ENCODE data around the gene MFSD2A.
"Not testable (repeated sequence)": the region's sequence is repeated elsewhere in the genome, so short reads cannot be mapped to it uniquely, and the experiment has no call there.

Gene MFSD2A

GRCh38 chr1:39954870-39955546 lies at the start of gene MFSD2A:
MFSD2A (plus strand) TSS chr1:39955145; CDS start chr1:39955293, 148 bp downstream.
- DNase-seq (ENCODE audit: low read depth in 2 of 3, low spot score in 2 of 3), result peak; percentile 82 to 87 (median 82)

- DNase-seq (ENCODE audit: low read depth in 2 of 3, low spot score in 2 of 3), result no peak
Measured at GRCh38 chr1:39905172-39905571, 49.8 kb upstream of the MFSD2A start.

- DNase-seq (ENCODE audit: low read depth in 2 of 3, low spot score in 2 of 3), result no peak
Measured at GRCh38 chr1:39907528-39908453, 47.2 kb upstream of the MFSD2A start.

GRCh38 chr1:39908534-39908933 lies 46.4 kb upstream of the MFSD2A start:
- DNase-seq (ENCODE audit: low read depth in 2 of 3, low spot score in 2 of 3), result no peak

- DNase-seq (ENCODE audit: low read depth in 2 of 3, low spot score in 2 of 3), result no peak
Measured at GRCh38 chr1:39910263-39910662, 44.7 kb upstream of the MFSD2A start.

GRCh38 chr1:39913136-39913535 lies 41.8 kb upstream of the MFSD2A start:
- DNase-seq (ENCODE audit: low read depth in 2 of 3, low spot score in 2 of 3), result not testable (repeated sequence)

- DNase-seq (ENCODE audit: low read depth in 2 of 3, low spot score in 2 of 3), result no peak
Measured at GRCh38 chr1:39915499-39916129, 39.3 kb upstream of the MFSD2A start.

- no peak for DNase-seq (ENCODE audit: low read depth in 2 of 3, low spot score in 2 of 3)
Measured at GRCh38 chr1:39917825-39918224, 37.1 kb upstream of the MFSD2A start.

GRCh38 chr1:39919545-39919944 lies 35.4 kb upstream of the MFSD2A start:
- peak; percentile 6 to 7 (median 7) for DNase-seq (ENCODE audit: low read depth in 2 of 3, low spot score in 2 of 3)

GRCh38 chr1:39922251-39922688 lies 32.7 kb upstream of the MFSD2A start:
- no peak for DNase-seq (ENCODE audit: low read depth in 2 of 3, low spot score in 2 of 3)

GRCh38 chr1:39925721-39926342 lies 29.1 kb upstream of the MFSD2A start:
- no peak for DNase-seq (ENCODE audit: low read depth in 2 of 3, low spot score in 2 of 3)

GRCh38 chr1:39926343-39926793 lies 28.6 kb upstream of the MFSD2A start:
- DNase-seq (ENCODE audit: low read depth in 2 of 3, low spot score in 2 of 3), result no peak

GRCh38 chr1:39926820-39927219 lies 28.1 kb upstream of the MFSD2A start:
- DNase-seq (ENCODE audit: low read depth in 2 of 3, low spot score in 2 of 3), result no peak

GRCh38 chr1:39927538-39927937 lies 27.4 kb upstream of the MFSD2A start:
- DNase-seq (ENCODE audit: low read depth in 2 of 3, low spot score in 2 of 3), result no peak

- no peak for DNase-seq (ENCODE audit: low read depth in 2 of 3, low spot score in 2 of 3)
Measured at GRCh38 chr1:39928809-39929587, 25.9 kb upstream of the MFSD2A start.

- DNase-seq (ENCODE audit: low read depth in 2 of 3, low spot score in 2 of 3), result no peak
Measured at GRCh38 chr1:39933956-39934941, 20.7 kb upstream of the MFSD2A start.

- no peak for DNase-seq (ENCODE audit: low read depth in 2 of 3, low spot score in 2 of 3)
Measured at GRCh38 chr1:39936724-39937491, 18.0 kb upstream of the MFSD2A start.

- no peak for DNase-seq (ENCODE audit: low read depth in 2 of 3, low spot score in 2 of 3)
Measured at GRCh38 chr1:39938856-39939255, 16.1 kb upstream of the MFSD2A start.
